HEK293T (cell line): Measurements from ENCODE around the gene NR5A1.

Experiments used
- BHLHE40 ChIP-seq: fragments of 450-650 bp; IDR thresholded peaks from 2 replicates; pipeline ENCODE4 v1.6.1; 2016; ENCODE audit warnings: mild to moderate bottlenecking, moderate library complexity, borderline replicate concordance
- ELF4 ChIP-seq: fragments of 450-650 bp; IDR thresholded peaks from 2 replicates; pipeline ENCODE4 v1.6.1; 2017; ENCODE audit warnings: antibody characterized with exemption
- FOXA1 ChIP-seq: fragments of 450-650 bp; IDR thresholded peaks from 2 replicates; pipeline ENCODE4 v1.6.1; 2016; ENCODE audit warnings: mild to moderate bottlenecking
- FOXM1 ChIP-seq: fragments of 450-650 bp; IDR thresholded peaks from 2 replicates; pipeline ENCODE4 v1.6.1; 2017; ENCODE audit warnings: mild to moderate bottlenecking, borderline replicate concordance

DNA sequence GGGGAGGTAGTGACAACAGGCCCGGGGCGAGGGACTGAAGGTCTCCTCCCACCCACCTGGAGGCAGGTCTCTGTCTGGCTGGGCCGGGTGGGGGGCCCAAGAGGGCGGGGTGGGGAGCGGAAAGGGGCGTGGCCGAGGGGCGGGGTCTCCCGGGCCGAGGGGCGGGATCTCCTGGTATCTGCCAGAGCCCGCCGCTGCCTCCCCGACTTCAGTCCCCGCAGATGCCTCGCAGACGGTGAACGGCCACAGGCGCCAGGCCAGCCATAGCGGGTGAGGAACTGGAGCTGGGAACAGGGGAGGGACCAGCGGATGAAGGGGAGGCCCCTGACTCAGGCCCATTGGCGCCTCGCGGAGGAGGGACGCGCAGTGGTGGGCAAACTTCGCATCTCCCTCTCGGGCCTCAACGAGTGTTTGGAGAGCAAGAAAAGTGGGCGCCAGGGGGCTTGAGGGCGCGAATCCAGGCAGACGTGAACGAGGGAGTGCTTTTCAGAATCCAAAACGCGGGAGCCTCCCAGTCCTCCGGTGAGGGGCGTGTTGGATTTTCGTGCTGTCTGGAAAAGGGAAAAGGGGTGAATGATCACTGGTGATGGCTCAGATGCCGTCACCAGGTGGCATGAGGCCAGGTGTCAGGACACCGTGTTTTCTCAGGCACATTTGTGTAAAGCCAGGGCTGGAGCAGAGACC is 56.8 kb downstream of the NR5A1 start, which contains the start of gene ADGRD2:
- TF ChIP-seq FOXA1 (no peak), FOXM1 (no peak), ELF4 (no peak), BHLHE40 (no peak)
